ENCODE measurements around the gene CRISPLD2.

GRCh38 chr16:84927621-84928591 lies 108.1 kb downstream of the CRISPLD2 start:
- no peak for TF ChIP-seq CTCF (IDR thresholded peaks at IDR 0.05; ENCODE audit: low read depth, low read length)
- TF ChIP-seq EZH2phosphoT487 (IDR thresholded peaks at IDR 0.05; ENCODE audit: low read depth), result no peak

All from OCI-LY3 (cell line).